Fibroblast of pulmonary artery (primary cell): ENCODE results near the gene PDE11A.

Experiments used
- DNase-seq: peaks from one replicate; pipeline ENCODE4 v3.0.0-alpha.2; 2010; ENCODE audit warnings: low read depth
- H3K4me3 ChIP-seq: replicated peaks from 2 replicates; pipeline ENCODE4 v1.5.1; 2011; ENCODE audit warnings: low read depth, mild to moderate bottlenecking, control low read depth, low read length, moderate library complexity
- CTCF ChIP-seq: IDR thresholded peaks from 2 replicates; pipeline ENCODE4 v1.5.1; 2011; ENCODE audit warnings: mild to moderate bottlenecking, control low read depth, low read length, inconsistent platforms; ENCODE audit errors: missing control alignments

The PDE11A gene

DNA sequence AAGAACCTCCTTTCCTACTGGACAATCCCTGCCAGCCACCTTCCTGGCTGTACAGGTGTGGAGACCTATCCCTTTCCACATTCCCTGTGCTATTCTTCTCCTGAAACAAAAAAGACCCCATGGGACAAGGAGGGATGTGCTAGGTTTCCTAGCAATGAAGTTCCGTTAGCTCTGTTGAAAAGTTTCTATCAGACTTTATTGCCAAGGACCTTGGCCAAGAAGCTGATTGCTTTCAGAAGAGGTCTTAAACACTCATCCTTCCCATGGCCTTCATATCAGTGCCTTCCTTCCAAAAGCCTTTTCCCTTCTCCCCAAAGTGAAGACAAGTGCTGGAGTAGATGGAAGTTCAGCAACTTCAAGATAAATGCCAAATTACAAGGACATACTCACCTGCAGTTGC is 485.2 kb downstream of the PDE11A start:
- no peak overlapping the region for H3K4me3 ChIP-seq
- no peak for DNase-seq
- TF ChIP-seq CTCF = no peak

- no peak for DNase-seq
- H3K4me3 ChIP-seq = no peak overlapping the region
- TF ChIP-seq CTCF = no peak
Measured at GRCh38 chr2:177586154-177586553, 486.4 kb downstream of the PDE11A start.

DNA sequence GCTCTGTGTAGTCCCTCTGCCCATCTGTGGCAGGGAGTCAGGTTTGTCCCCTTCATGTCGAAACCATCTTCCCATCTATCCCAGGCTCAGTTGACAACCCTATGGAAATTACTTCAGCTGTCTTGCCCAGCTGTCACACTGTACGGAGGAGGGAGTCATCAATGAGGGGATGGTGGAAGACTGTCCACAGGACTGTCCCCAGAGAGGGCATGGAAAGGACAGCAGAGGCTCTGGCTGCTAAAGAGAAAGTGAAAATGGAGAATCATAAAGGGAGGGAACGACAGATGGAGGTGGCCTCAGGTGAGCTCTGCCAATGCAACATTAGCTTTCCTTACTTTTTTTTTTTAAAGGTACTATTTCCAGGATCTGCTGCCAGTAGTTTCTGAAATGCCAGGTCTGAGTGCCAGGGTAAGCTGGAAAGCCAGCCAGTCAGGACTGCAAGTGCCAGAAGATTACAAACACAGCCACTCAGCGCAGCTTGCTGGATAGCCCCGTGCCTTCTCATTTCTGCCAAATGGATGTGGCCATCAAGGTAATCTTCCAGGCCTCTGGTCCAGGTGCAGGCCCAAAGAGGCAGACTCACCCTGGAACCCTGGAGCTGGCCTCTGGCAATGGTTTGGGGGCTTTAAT is 487.2 kb downstream of the PDE11A start:
- no peak for DNase-seq
- no peak for TF ChIP-seq CTCF
- no peak overlapping the region for H3K4me3 ChIP-seq

GRCh38 chr2:177584030-177584692 is 488.4 kb downstream of the PDE11A start:
- no peak overlapping the region for H3K4me3 ChIP-seq
- no peak for TF ChIP-seq CTCF
- DNase-seq = no peak

DNA sequence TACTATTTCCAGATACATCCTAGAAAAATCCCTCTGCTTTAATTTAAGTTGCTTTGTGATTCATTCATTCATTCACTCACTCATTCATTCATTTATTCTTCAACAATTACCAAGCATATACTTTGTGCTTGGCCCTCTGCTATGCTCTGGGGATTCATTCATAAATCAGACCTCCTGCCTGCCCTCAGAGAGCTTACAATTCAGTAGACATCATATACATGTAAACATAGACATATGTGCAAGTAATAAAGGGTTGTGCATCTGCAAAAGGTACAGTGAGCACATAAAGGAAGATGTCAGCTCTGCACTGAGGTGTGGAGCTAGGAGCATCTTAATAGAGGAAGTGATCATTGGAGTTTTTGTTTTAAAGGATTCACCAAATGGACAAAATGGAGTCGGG is 490.6 kb downstream of the PDE11A start:
- no peak for DNase-seq
- no peak for TF ChIP-seq CTCF
- no peak overlapping the region for H3K4me3 ChIP-seq

GRCh38 chr2:177579486-177580036 is 493.0 kb downstream of the PDE11A start:
- DNase-seq = no peak
- no peak for TF ChIP-seq CTCF
- no peak overlapping the region for H3K4me3 ChIP-seq
